Neural progenitor cell (in vitro differentiated cells): ENCODE measurements around the gene JAK1. TPM values are rescaled to one million over a fixed set of nuclear protein-coding genes. Genes with fewer than 3 reads are reported as not detected.

ENCODE experiments used
- DNase-seq: peaks from one replicate; pipeline ENCODE4 v3.0.0-alpha.2; 2016; ENCODE audit warnings: low spot score
- H2AFZ ChIP-seq: fragments of 200-600 bp; sonication (generic); replicated peaks from 2 replicates; pipeline ENCODE4 v1.6.1; 2016; ENCODE audit warnings: antibody characterized with exemption
- H3F3A ChIP-seq: fragments of 200-600 bp; sonication (generic); 2 replicates; pipeline ENCODE4 v1.6.1; 2016; ENCODE audit warnings: antibody characterized with exemption, low read depth
- H3K27ac ChIP-seq: fragments of 200-600 bp; sonication (generic); 2 replicates; pipeline ENCODE4 v1.5.1; 2016; ENCODE audit warnings: mild to moderate bottlenecking
- H3K27me3 ChIP-seq: fragments of 200-600 bp; sonication (generic); 2 replicates; pipeline ENCODE4 v1.6.1; 2016; ENCODE audit warnings: mild to moderate bottlenecking, moderate library complexity
- H3K36me3 ChIP-seq: fragments of 200-600 bp; sonication (generic); 2 replicates; pipeline ENCODE4 v1.5.1; 2016
- H3K4me1 ChIP-seq: fragments of 200-600 bp; sonication (generic); 2 replicates; pipeline ENCODE4 v1.6.1; 2016; ENCODE audit warnings: mixed run types
- H3K4me2 ChIP-seq: fragments of 200-600 bp; sonication (generic); 2 replicates; pipeline ENCODE4 v1.6.1; 2016
- H3K4me3 ChIP-seq: fragments of 200-600 bp; sonication (generic); 2 replicates; pipeline ENCODE4 v1.5.1; 2016
- H3K79me2 ChIP-seq: fragments of 200-600 bp; sonication (generic); 2 replicates; pipeline ENCODE4 v1.6.1; 2016; ENCODE audit warnings: low read depth
- H3K9ac ChIP-seq: fragments of 200-600 bp; sonication (generic); 2 replicates; pipeline ENCODE4 v1.6.1; 2016
- H3K9me3 ChIP-seq: fragments of 200-600 bp; sonication (generic); 2 replicates; pipeline ENCODE4 v1.5.1; 2016; ENCODE audit warnings: low read depth
- H4K20me1 ChIP-seq: fragments of 200-600 bp; sonication (generic); 2 replicates; pipeline ENCODE4 v1.6.1; 2016; ENCODE audit warnings: low read depth
- H3K27ac Mint-ChIP-seq: 3 replicates; pipeline ENCODE4 v1.8.0; 2021; ENCODE audit warnings: mixed read lengths
- H3K27me3 Mint-ChIP-seq: 2 replicates; pipeline ENCODE4 v1.8.0; 2022; ENCODE audit warnings: low read depth, mild to moderate bottlenecking, inconsistent platforms, moderate library complexity, mixed read lengths; ENCODE audit not compliant: insufficient read depth
- H3K36me3 Mint-ChIP-seq: 3 replicates; pipeline ENCODE4 v1.8.0; 2021; ENCODE audit warnings: mixed read lengths
- H3K4me1 Mint-ChIP-seq: 3 replicates; pipeline ENCODE4 v1.8.0; 2021; ENCODE audit warnings: mixed read lengths
- H3K4me3 Mint-ChIP-seq: 3 replicates; pipeline ENCODE4 v1.8.0; 2021; ENCODE audit warnings: mild to moderate bottlenecking, moderate library complexity, mixed read lengths
- H3K9me3 Mint-ChIP-seq: 3 replicates; pipeline ENCODE4 v1.8.0; 2020; ENCODE audit warnings: mixed read lengths
- EZH2 ChIP-seq: fragments of 200-600 bp; sonication (generic); IDR thresholded peaks from 2 replicates; pipeline ENCODE4 v1.6.1; 2017; ENCODE audit warnings: antibody characterized with exemption, mild to moderate bottlenecking, moderate library complexity
- EZH2phosphoT487 ChIP-seq: fragments of 200-600 bp; sonication (generic); IDR thresholded peaks from 2 replicates; pipeline ENCODE4 v1.6.1; 2017; ENCODE audit warnings: antibody characterized with exemption
- total RNA-seq: library from RNA; depleted of rRNA; stranded (reverse); fragments of >200 nt; gene quantifications from 2 replicates; pipeline ENCODE4 v1.2.3, GENCODE V29; 2015; ENCODE audit warnings: low replicate concordance
- TF ChIP-seq, protein P1 (sequence below): fragments of 200-600 bp; sonication (generic); IDR thresholded peaks from 2 replicates; pipeline ENCODE4 v1.5.1; 2017; ENCODE audit warnings: antibody characterized with exemption, mild to moderate bottlenecking

Gene JAK1
- total RNA-seq, 1 donor from 2014 or later, result 6.5 TPM

DNA sequence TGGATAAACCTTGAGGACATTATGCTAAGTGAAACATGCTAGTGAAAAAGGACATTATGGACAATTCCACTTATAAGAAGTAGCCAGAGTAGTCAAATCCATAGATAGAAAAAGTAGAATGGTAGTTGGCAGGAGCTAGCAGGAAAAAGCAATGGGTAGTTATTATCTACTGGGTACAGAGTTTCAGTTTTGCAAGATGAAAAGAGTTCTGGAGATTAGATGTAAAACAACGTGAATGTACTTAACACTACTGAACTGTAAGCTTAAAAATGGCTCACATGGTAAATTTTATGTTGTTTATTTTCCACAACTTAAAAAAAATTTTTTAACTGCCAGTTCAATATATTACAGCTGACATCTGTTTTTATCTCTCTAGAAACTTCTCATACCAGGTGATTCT is 19.4 kb downstream of the JAK1 start:
- no peaks in the 10 kb centered on the region for H3K79me2 ChIP-seq

DNA sequence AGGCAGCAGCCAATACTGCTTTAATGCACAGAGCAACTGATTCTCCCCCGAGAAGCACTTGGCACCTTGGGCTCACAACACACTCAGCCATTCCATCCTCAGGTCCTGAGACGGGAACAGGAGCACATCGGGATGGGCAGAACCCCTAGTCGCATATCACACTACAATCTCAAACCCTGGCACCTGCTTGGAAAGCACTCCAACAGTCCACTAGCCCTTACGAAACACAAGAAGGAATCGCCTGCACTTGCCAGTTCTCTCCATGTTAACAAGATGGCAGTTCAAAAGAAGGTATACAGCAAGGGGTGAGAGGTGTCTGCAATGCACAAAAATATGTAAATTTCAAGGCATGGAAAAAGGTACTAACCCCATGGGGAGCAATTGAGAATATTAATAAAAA is 21.4 kb downstream of the JAK1 start:
- no peaks in the 10 kb centered on the region for H4K20me1 ChIP-seq
- no peak overlapping the region for H3K4me2 ChIP-seq
- Mint-ChIP-seq H3K9me3 (peaks cover 3% of the 10 kb centered on the region), H3K4me3 (no peak overlapping the region), H3K27ac (no peak overlapping the region), H3K27me3 (peaks cover 3% of the 10 kb centered on the region), H3K36me3 (no peaks in the 10 kb centered on the region), H3K4me1 (peaks cover 8% of the 10 kb centered on the region)
- no peak overlapping the region for H2AFZ ChIP-seq
- H3K4me1 ChIP-seq, result peaks cover 5% of the 10 kb centered on the region
- H3K36me3 ChIP-seq, result no peaks in the 10 kb centered on the region
- H3K79me2 ChIP-seq, result no peaks in the 10 kb centered on the region
- DNase-seq, result no peak
- no peak overlapping the region for H3K4me3 ChIP-seq
- H3K9ac ChIP-seq, result no peak overlapping the region
- H3K27me3 ChIP-seq, result no peaks in the 10 kb centered on the region
- H3K27ac ChIP-seq, result no peak overlapping the region
- peaks cover 4% of the 10 kb centered on the region for H3F3A ChIP-seq
- H3K9me3 ChIP-seq, result no peaks in the 10 kb centered on the region
- TF ChIP-seq EZH2 (no peak), EZH2phosphoT487 (no peak)
- TF ChIP-seq, protein P1, sequence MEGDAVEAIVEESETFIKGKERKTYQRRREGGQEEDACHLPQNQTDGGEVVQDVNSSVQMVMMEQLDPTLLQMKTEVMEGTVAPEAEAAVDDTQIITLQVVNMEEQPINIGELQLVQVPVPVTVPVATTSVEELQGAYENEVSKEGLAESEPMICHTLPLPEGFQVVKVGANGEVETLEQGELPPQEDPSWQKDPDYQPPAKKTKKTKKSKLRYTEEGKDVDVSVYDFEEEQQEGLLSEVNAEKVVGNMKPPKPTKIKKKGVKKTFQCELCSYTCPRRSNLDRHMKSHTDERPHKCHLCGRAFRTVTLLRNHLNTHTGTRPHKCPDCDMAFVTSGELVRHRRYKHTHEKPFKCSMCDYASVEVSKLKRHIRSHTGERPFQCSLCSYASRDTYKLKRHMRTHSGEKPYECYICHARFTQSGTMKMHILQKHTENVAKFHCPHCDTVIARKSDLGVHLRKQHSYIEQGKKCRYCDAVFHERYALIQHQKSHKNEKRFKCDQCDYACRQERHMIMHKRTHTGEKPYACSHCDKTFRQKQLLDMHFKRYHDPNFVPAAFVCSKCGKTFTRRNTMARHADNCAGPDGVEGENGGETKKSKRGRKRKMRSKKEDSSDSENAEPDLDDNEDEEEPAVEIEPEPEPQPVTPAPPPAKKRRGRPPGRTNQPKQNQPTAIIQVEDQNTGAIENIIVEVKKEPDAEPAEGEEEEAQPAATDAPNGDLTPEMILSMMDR, result no peak

More for the DNA sequence above, 19.4 kb downstream of the JAK1 start:
- no peaks in the 10 kb centered on the region for H3K27me3 Mint-ChIP-seq
- Histone ChIP-seq H3K4me1 (peaks cover 1% of the 10 kb centered on the region), H4K20me1 (no peaks in the 10 kb centered on the region), H3K27me3 (no peaks in the 10 kb centered on the region), H3K36me3 (no peaks in the 10 kb centered on the region), H3F3A (peaks cover under 1% of the 10 kb centered on the region), H3K27ac (no peak overlapping the region), H2AFZ (no peak overlapping the region), H3K9me3 (no peaks in the 10 kb centered on the region), H3K4me3 (no peak overlapping the region), H3K4me2 (no peak overlapping the region), H3K9ac (no peak overlapping the region)
- DNase-seq, result no peak
- H3K4me3 Mint-ChIP-seq, result no peak overlapping the region
- no peak overlapping the region for H3K27ac Mint-ChIP-seq
- TF ChIP-seq EZH2, result no peak
- TF ChIP-seq EZH2phosphoT487, result no peak
- TF ChIP-seq, protein P1, result no peak
- H3K36me3 Mint-ChIP-seq, result no peaks in the 10 kb centered on the region
- no peaks in the 10 kb centered on the region for H3K9me3 Mint-ChIP-seq
- peaks cover 10% of the 10 kb centered on the region for H3K4me1 Mint-ChIP-seq

DNA sequence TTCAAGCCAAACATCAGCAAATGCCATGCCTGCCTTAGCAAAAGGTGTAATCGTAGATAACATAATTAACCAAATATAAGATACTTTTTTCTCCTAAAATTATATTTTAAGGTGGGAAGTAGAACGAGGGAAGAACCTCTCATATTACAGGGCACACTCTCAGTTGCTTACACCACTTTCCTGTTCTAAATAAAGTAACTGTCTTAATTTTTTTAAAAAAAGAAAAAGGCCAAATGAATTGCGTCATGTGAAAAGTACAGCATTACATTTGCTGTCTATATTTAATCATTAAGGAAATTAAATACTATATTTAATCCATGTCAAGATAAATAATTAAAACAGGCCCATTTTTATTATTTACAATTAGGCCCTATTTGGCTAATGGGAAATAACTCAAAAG is 23.7 kb downstream of the JAK1 start:
- no peaks in the 10 kb centered on the region for H3K36me3 Mint-ChIP-seq
- H3K9me3 Mint-ChIP-seq, result peaks cover 3% of the 10 kb centered on the region
- no peak for DNase-seq
- peaks cover 3% of the 10 kb centered on the region for H3K27me3 Mint-ChIP-seq
- Histone ChIP-seq H3K27ac (no peak overlapping the region), H3K9ac (no peak overlapping the region), H3K79me2 (no peaks in the 10 kb centered on the region), H3K4me1 (peaks cover 5% of the 10 kb centered on the region), H3K4me2 (no peak overlapping the region), H3K9me3 (no peaks in the 10 kb centered on the region), H3K27me3 (no peaks in the 10 kb centered on the region), H3K36me3 (no peaks in the 10 kb centered on the region), H4K20me1 (no peaks in the 10 kb centered on the region), H2AFZ (no peak overlapping the region), H3F3A (peaks cover 4% of the 10 kb centered on the region), H3K4me3 (no peak overlapping the region)
- H3K4me1 Mint-ChIP-seq, result peaks cover 3% of the 10 kb centered on the region
- TF ChIP-seq, protein P1, result no peak
- TF ChIP-seq EZH2phosphoT487, result no peak
- no peak for TF ChIP-seq EZH2
- H3K4me3 Mint-ChIP-seq, result no peak overlapping the region
- no peak overlapping the region for H3K27ac Mint-ChIP-seq
